ENCODE measurements around the gene HMX1.

Gene HMX1

DNA sequence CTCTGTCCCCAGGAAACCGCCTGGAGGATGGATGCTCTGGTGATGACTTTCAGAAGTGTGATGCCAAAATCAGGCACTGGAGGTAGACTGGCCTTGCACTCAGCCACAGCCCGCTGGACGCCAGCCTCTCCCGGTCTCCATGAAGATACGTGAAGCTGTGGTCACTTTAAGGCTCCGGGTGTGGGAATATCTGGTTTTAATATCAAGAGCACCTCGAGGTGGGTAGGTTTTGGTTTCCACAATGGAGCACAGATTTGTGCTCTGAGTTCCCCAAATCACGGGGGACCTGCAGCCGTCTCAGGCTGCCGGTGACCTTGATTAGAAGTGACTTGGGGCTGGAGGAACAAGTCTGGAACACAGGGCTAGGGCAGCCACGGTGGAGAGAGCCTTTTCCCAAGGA lies 6.8 kb upstream of the HMX1 start:
- intact Hi-C loops (cut with DNase I; ENCODE audit: low total_unique reads): no loop called here
- H3K27me3 ChIP-seq: peaks cover 0 to 85% of the 10 kb centered on the region in 2 donors

GRCh38 chr4:8877780-8878040 lies 6.1 kb upstream of the HMX1 start:
- DNase-seq: no peak
- H3K27me3 ChIP-seq: peaks cover 0 to 92% of the 10 kb centered on the region in 2 donors
- no peak overlapping the region for H3K4me3 ChIP-seq
- intact Hi-C loops (cut with DNase I; ENCODE audit: low total_unique reads): no loop called here
- H3K27ac ChIP-seq: no peak overlapping the region
- no peaks in the 10 kb centered on the region for H3K36me3 ChIP-seq
- TF ChIP-seq, protein P1, sequence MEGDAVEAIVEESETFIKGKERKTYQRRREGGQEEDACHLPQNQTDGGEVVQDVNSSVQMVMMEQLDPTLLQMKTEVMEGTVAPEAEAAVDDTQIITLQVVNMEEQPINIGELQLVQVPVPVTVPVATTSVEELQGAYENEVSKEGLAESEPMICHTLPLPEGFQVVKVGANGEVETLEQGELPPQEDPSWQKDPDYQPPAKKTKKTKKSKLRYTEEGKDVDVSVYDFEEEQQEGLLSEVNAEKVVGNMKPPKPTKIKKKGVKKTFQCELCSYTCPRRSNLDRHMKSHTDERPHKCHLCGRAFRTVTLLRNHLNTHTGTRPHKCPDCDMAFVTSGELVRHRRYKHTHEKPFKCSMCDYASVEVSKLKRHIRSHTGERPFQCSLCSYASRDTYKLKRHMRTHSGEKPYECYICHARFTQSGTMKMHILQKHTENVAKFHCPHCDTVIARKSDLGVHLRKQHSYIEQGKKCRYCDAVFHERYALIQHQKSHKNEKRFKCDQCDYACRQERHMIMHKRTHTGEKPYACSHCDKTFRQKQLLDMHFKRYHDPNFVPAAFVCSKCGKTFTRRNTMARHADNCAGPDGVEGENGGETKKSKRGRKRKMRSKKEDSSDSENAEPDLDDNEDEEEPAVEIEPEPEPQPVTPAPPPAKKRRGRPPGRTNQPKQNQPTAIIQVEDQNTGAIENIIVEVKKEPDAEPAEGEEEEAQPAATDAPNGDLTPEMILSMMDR (IDR thresholded peaks at IDR 0.05): no peak
- peaks cover 0 to 14% (median 4%) of the 10 kb centered on the region in 4 donors for H3K4me1 ChIP-seq
- no peaks in the 10 kb centered on the region for H3K9me3 ChIP-seq

More for the DNA sequence above, 6.8 kb upstream of the HMX1 start:
- TF ChIP-seq, protein P1 (IDR thresholded peaks at IDR 0.05): no peak
- H3K27ac ChIP-seq: no peak overlapping the region
- peaks cover 0 to 9% (median 4%) of the 10 kb centered on the region in 4 donors for H3K4me1 ChIP-seq
- no peak overlapping the region for H3K4me3 ChIP-seq
- no peak for DNase-seq
- no peaks in the 10 kb centered on the region for H3K36me3 ChIP-seq
- no peaks in the 10 kb centered on the region for H3K9me3 ChIP-seq

GRCh38 chr4:8876982-8877779 lies 5.5 kb upstream of the HMX1 start:
- Histone ChIP-seq H3K4me3 (no peak overlapping the region), H3K9me3 (no peaks in the 10 kb centered on the region), H3K36me3 (no peaks in the 10 kb centered on the region), H3K27ac (no peak overlapping the region), H3K4me1 (peaks cover 0 to 19% (median 9%) of the 10 kb centered on the region in 4 donors), H3K27me3 (peaks cover 0 to 92% of the 10 kb centered on the region in 2 donors)
- intact Hi-C loops (cut with DNase I; ENCODE audit: low total_unique reads): no loop called here
- no peak for DNase-seq
- TF ChIP-seq, protein P1 (IDR thresholded peaks at IDR 0.05): no peak

- H3K27me3 ChIP-seq: peaks cover 0 to 95% of the 10 kb centered on the region in 2 donors
Observed at GRCh38 chr4:8874896-8875680, 3.4 kb upstream of the HMX1 start.

GRCh38 chr4:8874003-8874895 lies 2.6 kb upstream of the HMX1 start:
- H3K27ac ChIP-seq: no peak overlapping the region
- H3K36me3 ChIP-seq: no peaks in the 10 kb centered on the region
- TF ChIP-seq, protein P1 (IDR thresholded peaks at IDR 0.05): no peak
- peaks cover 0 to 96% of the 10 kb centered on the region in 2 donors for H3K27me3 ChIP-seq
- intact Hi-C loops (cut with DNase I; ENCODE audit: low total_unique reads): no loop called here
- peaks cover 0 to 35% (median 20%) of the 10 kb centered on the region in 4 donors for H3K4me1 ChIP-seq
- no peak for DNase-seq
- no peak overlapping the region for H3K4me3 ChIP-seq
- no peaks in the 10 kb centered on the region for H3K9me3 ChIP-seq

More at GRCh38 chr4:8874896-8875680, 3.4 kb upstream of the HMX1 start:
- TF ChIP-seq, protein P1 (IDR thresholded peaks at IDR 0.05): no peak
- H3K4me3 ChIP-seq: no peak overlapping the region
- peaks cover 0 to 35% (median 20%) of the 10 kb centered on the region in 4 donors for H3K4me1 ChIP-seq
- H3K36me3 ChIP-seq: no peaks in the 10 kb centered on the region
- no peaks in the 10 kb centered on the region for H3K9me3 ChIP-seq
- no peak overlapping the region for H3K27ac ChIP-seq
- intact Hi-C loops (cut with DNase I; ENCODE audit: low total_unique reads): no loop called here
- no peak for DNase-seq

All from tibial artery (tissue), 4 donors.